SK-N-MC (cell line): ENCODE data around the gene RAB11FIP5.

ENCODE experiments used
- EZH2 ChIP-seq: fragments of 200-600 bp; sonication (generic); IDR thresholded peaks from one replicate; pipeline ENCODE4 v1.6.1; 2017; ENCODE audit warnings: antibody characterized with exemption
- FOXP2 ChIP-seq: optimal IDR thresholded peaks from 2 replicates; pipeline ENCODE3; 2011; ENCODE audit warnings: mild to moderate bottlenecking, moderate library complexity; ENCODE audit not compliant: insufficient read depth; ENCODE audit errors: extremely low read length, control extremely low read depth
- POLR2AphosphoS5 ChIP-seq: IDR thresholded peaks from 2 replicates; pipeline ENCODE4 v1.6.1; 2012; ENCODE audit warnings: mild to moderate bottlenecking, low read depth, low read length, borderline replicate concordance

DNA sequence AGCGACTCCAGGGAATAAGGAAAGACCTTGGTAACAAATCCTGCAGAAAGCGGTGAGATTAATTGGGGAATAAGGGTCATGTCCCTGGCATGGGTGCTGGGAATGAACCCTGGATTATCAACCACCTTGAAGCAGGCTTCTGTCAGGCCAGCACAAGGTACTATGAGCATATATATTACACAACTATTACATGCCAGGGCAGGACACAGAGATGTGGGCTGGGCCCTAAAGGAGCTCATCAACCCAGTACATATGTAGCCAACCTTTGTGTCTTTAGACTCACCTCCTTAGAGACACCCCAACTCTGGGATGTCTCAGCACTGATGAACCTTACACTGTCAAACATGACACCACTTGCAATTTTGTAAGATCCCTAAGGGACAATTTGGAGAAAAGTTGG, 44.6 kb downstream of the RAB11FIP5 start:
- TF ChIP-seq EZH2 (no peak), POLR2AphosphoS5 (no peak), FOXP2 (no peak)
